ENCODE measurements around the gene MTRR.
"Not testable (repeated sequence)": the region's sequence is repeated elsewhere in the genome, so short reads cannot be mapped to it uniquely, and the experiment has no call there.

The MTRR gene

DNA sequence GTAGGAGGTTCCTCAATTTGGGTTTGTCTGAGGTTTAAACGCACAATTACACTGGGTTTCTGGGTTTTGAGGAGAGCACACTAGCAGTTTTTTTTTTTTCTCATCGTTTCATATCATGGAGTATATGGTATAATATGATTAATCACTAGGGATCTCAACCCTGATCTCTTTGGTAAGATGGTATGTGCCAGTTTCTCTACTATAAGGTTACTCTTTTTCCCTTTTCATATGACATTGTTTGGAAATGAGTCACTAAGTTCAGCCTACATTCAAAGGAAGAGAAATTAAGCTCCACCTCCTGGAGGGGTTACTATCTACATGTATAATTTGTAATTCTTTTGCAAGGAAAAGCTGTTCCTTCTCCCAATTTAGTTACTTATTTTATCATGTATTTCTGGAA lies 35.2 kb downstream of the MTRR start:
- no peak for DNase-seq (ENCODE audit: low read depth, low spot score)
- CTCF ChIA-PET: interaction anchor here (2.6 kb wide), 1 partner anchor 17 kb away, joined by 7 read pairs; no protein-coding TSS in a partner anchor
- H3K4me3 ChIP-seq (ENCODE audit: low read depth, low read length): no peak overlapping the region
- POLR2A ChIA-PET: no interaction called here
- TF ChIP-seq, protein P1, sequence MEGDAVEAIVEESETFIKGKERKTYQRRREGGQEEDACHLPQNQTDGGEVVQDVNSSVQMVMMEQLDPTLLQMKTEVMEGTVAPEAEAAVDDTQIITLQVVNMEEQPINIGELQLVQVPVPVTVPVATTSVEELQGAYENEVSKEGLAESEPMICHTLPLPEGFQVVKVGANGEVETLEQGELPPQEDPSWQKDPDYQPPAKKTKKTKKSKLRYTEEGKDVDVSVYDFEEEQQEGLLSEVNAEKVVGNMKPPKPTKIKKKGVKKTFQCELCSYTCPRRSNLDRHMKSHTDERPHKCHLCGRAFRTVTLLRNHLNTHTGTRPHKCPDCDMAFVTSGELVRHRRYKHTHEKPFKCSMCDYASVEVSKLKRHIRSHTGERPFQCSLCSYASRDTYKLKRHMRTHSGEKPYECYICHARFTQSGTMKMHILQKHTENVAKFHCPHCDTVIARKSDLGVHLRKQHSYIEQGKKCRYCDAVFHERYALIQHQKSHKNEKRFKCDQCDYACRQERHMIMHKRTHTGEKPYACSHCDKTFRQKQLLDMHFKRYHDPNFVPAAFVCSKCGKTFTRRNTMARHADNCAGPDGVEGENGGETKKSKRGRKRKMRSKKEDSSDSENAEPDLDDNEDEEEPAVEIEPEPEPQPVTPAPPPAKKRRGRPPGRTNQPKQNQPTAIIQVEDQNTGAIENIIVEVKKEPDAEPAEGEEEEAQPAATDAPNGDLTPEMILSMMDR (IDR thresholded peaks at IDR 0.05; ENCODE audit: insufficient read depth, low read length, missing control alignments): no peak

DNA sequence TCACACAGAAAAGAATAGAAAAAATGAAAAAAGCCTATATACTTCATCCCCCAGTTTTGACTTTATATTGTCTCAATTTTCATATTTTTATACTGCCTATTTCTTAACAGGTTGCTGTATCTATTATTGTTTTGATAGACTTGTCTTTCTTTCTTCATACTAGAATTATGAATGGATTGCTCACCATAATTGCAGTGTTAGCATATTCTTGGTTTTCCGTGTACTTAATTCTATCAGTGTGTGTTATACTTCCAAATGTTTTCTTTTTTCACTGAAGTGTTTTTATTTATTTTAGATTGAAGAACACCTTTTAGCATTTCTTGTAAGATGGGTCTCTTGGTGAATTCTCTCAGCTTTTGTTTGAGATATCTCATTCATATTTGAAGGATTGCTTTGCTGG lies 38.7 kb downstream of the MTRR start:
- no peak overlapping the region for H3K4me3 ChIP-seq (ENCODE audit: low read depth, low read length)
- POLR2A ChIA-PET: no interaction called here
- no peak for DNase-seq (ENCODE audit: low read depth, low spot score)
- TF ChIP-seq, protein P1 (IDR thresholded peaks at IDR 0.05; ENCODE audit: insufficient read depth, low read length, missing control alignments): no peak
- CTCF ChIA-PET: interaction anchor here (1.0 kb wide), 1 partner anchor 17 kb away, joined by 3 read pairs; no protein-coding TSS in a partner anchor

DNA sequence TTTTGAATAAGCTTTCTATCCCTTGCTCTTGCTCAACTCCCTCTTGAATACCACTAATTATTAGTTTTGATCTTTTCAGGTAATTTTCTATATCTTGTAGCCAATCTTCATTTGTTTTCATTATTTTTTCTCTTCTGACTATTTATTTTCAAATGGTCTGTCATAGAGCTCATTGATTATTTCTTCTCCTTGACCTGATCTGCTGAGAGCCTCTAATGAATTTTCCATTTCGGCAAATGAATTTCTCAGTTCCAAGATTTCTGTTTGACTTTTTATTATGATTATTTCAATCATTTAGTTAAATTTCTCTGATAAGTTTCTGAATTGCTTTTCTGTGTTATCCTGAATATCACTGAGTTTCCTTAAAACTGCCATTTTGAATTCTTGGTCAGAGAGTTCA lies 39.4 kb downstream of the MTRR start:
- no peak for DNase-seq (ENCODE audit: low read depth, low spot score)
- H3K4me3 ChIP-seq (ENCODE audit: low read depth, low read length): no peak overlapping the region
- ChIA-PET CTCF (interaction anchor here (1.0 kb wide), 1 partner anchor 17 kb away, joined by 3 read pairs; no protein-coding TSS in a partner anchor), POLR2A (no interaction called here)
- TF ChIP-seq, protein P1 (IDR thresholded peaks at IDR 0.05; ENCODE audit: insufficient read depth, low read length, missing control alignments): no peak

DNA sequence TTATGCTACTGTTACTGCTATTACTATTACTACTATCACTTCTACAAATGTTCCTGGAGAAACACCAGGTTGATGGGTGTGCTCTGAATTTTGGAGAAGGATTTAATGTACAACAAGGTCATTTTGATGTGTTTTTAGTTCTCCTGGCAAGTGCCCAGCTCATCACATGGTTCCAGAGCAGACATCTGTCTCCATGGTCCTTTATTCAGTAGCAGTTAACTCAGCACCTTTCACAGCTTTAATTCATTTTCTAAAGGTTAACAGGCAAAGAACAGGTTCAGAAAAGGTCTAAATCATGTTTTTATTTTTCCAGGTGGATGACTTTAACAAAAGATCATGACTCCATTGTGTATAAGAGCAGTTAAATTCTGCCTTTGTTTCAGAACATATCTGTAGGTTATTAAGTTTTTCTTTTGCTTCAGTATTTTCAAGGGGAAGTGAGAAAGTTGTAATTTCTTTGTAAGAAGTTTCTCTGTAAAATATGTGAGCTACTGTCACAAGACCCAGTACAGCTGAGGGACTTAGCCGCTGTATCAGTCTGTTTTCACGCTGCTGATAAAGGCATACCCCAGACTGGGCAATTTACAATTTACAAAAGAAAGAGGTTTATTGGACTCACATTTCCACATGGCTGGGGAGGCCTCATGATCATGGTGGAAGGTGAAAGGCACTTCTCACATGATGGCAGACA lies 41.9 kb downstream of the MTRR start:
- ChIA-PET CTCF (interaction anchor here (1.0 to 1.6 kb wide), 2 partner anchors 19 to 24 kb away, joined by 3 to 5 read pairs; no protein-coding TSS in a partner anchor), POLR2A (no interaction called here)
- no peak for DNase-seq (ENCODE audit: low read depth, low spot score)
- TF ChIP-seq, protein P1 (IDR thresholded peaks at IDR 0.05; ENCODE audit: insufficient read depth, low read length, missing control alignments): no peak
- no peak overlapping the region for H3K4me3 ChIP-seq (ENCODE audit: low read depth, low read length)

DNA sequence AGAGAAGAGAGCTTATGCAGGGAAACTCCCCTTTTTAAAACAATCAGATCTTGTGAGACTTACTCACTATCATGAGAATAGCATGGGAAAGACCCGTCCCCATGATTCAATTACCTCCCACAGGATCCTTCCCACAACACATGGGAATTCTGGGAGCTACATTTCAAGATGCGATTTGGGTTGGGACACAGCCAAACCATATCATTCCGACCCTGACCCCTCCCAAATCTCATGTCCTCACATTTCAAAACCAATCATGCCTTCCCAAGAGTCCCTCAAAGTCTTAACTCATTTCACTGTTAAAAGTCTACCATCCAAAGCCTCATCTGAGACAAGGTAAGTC lies 42.5 kb downstream of the MTRR start:
- CTCF ChIA-PET; H3K4me3 ChIP-seq (ENCODE audit: low read depth, low read length); POLR2A ChIA-PET; DNase-seq (ENCODE audit: low read depth, low spot score): not testable (repeated sequence)

DNA sequence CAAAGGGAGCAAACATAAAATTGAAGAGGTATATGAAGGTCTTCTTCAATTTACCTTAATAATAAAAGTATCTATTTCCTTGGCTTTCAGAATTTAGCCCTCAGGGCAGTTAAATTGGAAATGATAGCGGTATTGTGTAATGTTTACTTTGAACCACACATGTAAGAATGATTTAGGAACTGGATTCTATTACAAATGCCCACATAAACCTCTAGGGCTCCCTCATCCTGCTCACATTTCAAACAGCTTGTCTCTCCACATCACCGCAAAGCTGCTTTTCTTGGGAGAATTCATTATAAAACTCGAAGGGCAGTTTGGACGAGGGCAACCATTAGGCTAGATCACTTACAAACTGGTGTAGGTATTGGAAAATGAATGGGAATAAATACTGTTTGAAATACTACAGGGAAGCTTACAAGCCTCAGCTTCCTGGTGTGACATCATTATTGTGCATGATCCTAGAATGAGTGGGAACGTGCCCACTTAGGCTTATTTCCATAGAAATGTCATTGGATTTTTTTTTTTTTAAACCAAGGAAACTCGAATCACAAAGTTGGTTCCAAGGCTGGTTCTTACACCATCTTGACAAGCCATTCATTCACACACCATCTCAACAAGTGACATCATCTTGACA lies 47.3 kb downstream of the MTRR start:
- H3K4me3 ChIP-seq (ENCODE audit: low read depth, low read length): no peak overlapping the region
- ChIA-PET CTCF (interaction anchor here (1.0 to 1.9 kb wide), 3 partner anchors 10 to 29 kb away, joined by 3 to 9 read pairs (median 5); no protein-coding TSS in a partner anchor), POLR2A (no interaction called here)
- DNase-seq (ENCODE audit: low read depth, low spot score): no peak
- TF ChIP-seq, protein P1 (IDR thresholded peaks at IDR 0.05; ENCODE audit: insufficient read depth, low read length, missing control alignments): no peak
